ENCODE results near the gene EML6. TPM values are rescaled to one million over a fixed set of nuclear protein-coding genes. Genes with fewer than 3 reads are reported as not detected.
A peak's percentile ranks its signal among the peaks of the same experiment; 100 is the strongest.

The EML6 gene
- total RNA-seq, 1 donor from 2014 or later, result 0.90 TPM

DNA sequence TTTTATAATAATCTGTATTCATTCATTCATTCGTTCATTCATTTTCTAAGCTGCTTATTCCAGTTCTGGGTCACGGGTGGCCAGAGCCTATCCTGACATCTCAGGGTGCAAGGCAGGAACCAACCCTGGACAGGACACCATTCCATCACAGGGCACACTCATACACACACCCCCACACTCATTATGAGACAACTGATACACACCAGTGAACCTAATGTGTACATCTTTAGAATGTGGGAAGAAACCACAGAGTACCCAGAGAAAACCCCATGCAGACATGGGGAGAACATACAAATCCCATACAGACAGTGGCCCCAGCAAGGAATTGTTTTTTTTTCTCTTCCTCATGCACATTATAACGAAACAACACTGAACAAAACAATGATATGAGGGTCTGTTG, 272.1 kb downstream of the EML6 start:
- TF ChIP-seq, protein P1, sequence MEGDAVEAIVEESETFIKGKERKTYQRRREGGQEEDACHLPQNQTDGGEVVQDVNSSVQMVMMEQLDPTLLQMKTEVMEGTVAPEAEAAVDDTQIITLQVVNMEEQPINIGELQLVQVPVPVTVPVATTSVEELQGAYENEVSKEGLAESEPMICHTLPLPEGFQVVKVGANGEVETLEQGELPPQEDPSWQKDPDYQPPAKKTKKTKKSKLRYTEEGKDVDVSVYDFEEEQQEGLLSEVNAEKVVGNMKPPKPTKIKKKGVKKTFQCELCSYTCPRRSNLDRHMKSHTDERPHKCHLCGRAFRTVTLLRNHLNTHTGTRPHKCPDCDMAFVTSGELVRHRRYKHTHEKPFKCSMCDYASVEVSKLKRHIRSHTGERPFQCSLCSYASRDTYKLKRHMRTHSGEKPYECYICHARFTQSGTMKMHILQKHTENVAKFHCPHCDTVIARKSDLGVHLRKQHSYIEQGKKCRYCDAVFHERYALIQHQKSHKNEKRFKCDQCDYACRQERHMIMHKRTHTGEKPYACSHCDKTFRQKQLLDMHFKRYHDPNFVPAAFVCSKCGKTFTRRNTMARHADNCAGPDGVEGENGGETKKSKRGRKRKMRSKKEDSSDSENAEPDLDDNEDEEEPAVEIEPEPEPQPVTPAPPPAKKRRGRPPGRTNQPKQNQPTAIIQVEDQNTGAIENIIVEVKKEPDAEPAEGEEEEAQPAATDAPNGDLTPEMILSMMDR (IDR thresholded peaks at IDR 0.05; ENCODE audit: unreplicated experiment), result no peak
- Mint-ChIP-seq H3K36me3 (ENCODE audit: low read depth, unreplicated experiment) (no peaks in the 10 kb centered on the region), H3K4me3 (ENCODE audit: unreplicated experiment) (no peak overlapping the region), H3K9me3 (ENCODE audit: unreplicated experiment) (no peaks in the 10 kb centered on the region), H3K4me1 (ENCODE audit: unreplicated experiment) (peaks cover 10% of the 10 kb centered on the region), H3K27ac (ENCODE audit: unreplicated experiment) (no peak overlapping the region), H3K27me3 (ENCODE audit: unreplicated experiment) (peaks cover 2% of the 10 kb centered on the region)
- DNase-seq (ENCODE audit: low spot score), result no peak

DNA sequence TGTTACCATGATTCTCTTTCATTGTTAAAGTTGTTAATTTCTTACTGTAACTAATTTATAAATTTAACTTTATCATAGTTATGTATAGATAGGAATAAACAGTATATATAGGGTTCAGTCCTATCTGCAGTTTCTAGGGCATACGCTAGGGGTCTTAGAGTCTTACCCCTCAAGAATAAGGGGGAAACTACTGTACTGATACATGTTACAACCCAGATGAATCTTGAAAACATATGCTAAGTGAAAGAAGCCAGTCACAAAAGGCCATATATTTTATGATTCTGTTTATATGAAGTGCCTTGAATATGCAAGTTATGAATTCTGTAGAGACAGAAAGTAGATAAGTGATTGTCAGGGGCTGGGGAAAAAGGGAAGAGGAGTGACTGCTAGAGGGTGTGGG, 274.4 kb downstream of the EML6 start:
- peaks cover 14% of the 10 kb centered on the region for H3K4me1 Mint-ChIP-seq (ENCODE audit: unreplicated experiment)
- no peak overlapping the region for H3K4me3 Mint-ChIP-seq (ENCODE audit: unreplicated experiment)
- no peak overlapping the region for H3K27ac Mint-ChIP-seq (ENCODE audit: unreplicated experiment)
- H3K9me3 Mint-ChIP-seq (ENCODE audit: unreplicated experiment), result no peaks in the 10 kb centered on the region
- TF ChIP-seq, protein P1 (IDR thresholded peaks at IDR 0.05; ENCODE audit: unreplicated experiment), result peak; percentile 37
- DNase-seq (ENCODE audit: low spot score), result no peak
- peaks cover 2% of the 10 kb centered on the region for H3K27me3 Mint-ChIP-seq (ENCODE audit: unreplicated experiment)
- no peaks in the 10 kb centered on the region for H3K36me3 Mint-ChIP-seq (ENCODE audit: low read depth, unreplicated experiment)

DNA sequence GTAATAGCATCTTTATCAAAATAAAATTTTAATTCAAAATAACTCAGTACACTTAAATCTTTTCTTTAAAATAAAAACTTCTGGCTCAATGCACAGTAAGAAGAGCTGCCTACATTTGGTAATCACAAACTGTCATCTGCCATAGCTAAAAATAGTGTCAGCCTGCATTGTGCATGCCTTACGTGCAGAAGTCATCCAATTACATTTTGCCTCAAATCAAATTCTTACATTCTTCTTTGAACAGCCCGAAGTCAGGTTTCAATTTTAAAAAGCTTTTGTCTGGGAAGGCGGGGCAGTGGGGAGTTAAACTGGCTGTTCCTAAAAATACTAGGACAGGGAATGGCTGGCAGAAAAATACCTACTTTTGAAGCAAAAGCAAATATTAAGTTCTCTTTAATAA, 275.7 kb downstream of the EML6 start:
- peaks cover 13% of the 10 kb centered on the region for H3K4me1 Mint-ChIP-seq (ENCODE audit: unreplicated experiment)
- H3K9me3 Mint-ChIP-seq (ENCODE audit: unreplicated experiment), result no peaks in the 10 kb centered on the region
- peaks cover 2% of the 10 kb centered on the region for H3K27me3 Mint-ChIP-seq (ENCODE audit: unreplicated experiment)
- H3K27ac Mint-ChIP-seq (ENCODE audit: unreplicated experiment), result no peak overlapping the region
- H3K36me3 Mint-ChIP-seq (ENCODE audit: low read depth, unreplicated experiment), result no peaks in the 10 kb centered on the region
- TF ChIP-seq, protein P1 (IDR thresholded peaks at IDR 0.05; ENCODE audit: unreplicated experiment), result no peak
- H3K4me3 Mint-ChIP-seq (ENCODE audit: unreplicated experiment), result no peak overlapping the region
- no peak for DNase-seq (ENCODE audit: low spot score)

DNA sequence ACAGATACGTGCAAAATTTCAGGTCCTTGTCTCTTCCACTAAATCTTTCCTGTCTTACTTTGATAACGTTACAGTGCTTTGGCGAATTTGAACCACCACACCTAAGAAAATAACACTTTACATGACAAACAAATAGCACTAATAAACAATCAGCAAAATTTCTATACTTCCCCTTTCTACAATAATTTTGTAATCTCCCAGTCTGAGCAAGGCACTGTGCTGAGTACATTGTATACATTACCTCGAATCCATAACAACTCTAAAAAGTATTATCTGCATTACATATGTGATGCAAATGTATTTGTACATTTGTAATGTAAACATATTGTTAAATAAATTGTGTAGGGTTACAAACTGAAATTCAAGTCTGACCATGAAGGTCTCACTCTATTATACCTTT, 276.9 kb downstream of the EML6 start:
- H3K9me3 Mint-ChIP-seq (ENCODE audit: unreplicated experiment), result no peaks in the 10 kb centered on the region

GRCh38 chr2:55001716-55002115, 278.3 kb downstream of the EML6 start:
- Mint-ChIP-seq H3K4me3 (ENCODE audit: unreplicated experiment) (no peak overlapping the region), H3K4me1 (ENCODE audit: unreplicated experiment) (peaks cover 19% of the 10 kb centered on the region), H3K27ac (ENCODE audit: unreplicated experiment) (no peak overlapping the region), H3K36me3 (ENCODE audit: low read depth, unreplicated experiment) (no peaks in the 10 kb centered on the region), H3K27me3 (ENCODE audit: unreplicated experiment) (no peaks in the 10 kb centered on the region), H3K9me3 (ENCODE audit: unreplicated experiment) (no peaks in the 10 kb centered on the region)
- TF ChIP-seq, protein P1 (IDR thresholded peaks at IDR 0.05; ENCODE audit: unreplicated experiment), result no peak
- no peak for DNase-seq (ENCODE audit: low spot score)

More for the DNA sequence above, 276.9 kb downstream of the EML6 start:
- TF ChIP-seq, protein P1 (IDR thresholded peaks at IDR 0.05; ENCODE audit: unreplicated experiment), result no peak
- no peak for DNase-seq (ENCODE audit: low spot score)
- Mint-ChIP-seq H3K4me1 (ENCODE audit: unreplicated experiment) (peaks cover 16% of the 10 kb centered on the region), H3K27me3 (ENCODE audit: unreplicated experiment) (peaks cover 2% of the 10 kb centered on the region), H3K36me3 (ENCODE audit: low read depth, unreplicated experiment) (no peaks in the 10 kb centered on the region), H3K4me3 (ENCODE audit: unreplicated experiment) (no peak overlapping the region), H3K27ac (ENCODE audit: unreplicated experiment) (no peak overlapping the region)
